ENCODE data around the gene COG5. TPM values are rescaled to one million over a fixed set of nuclear protein-coding genes. Genes with fewer than 3 reads are reported as not detected.

COG5 gene
- total RNA-seq, 6 experiments from 2014 or later = 13.9 to 21.3 (median 15.5) TPM

DNA sequence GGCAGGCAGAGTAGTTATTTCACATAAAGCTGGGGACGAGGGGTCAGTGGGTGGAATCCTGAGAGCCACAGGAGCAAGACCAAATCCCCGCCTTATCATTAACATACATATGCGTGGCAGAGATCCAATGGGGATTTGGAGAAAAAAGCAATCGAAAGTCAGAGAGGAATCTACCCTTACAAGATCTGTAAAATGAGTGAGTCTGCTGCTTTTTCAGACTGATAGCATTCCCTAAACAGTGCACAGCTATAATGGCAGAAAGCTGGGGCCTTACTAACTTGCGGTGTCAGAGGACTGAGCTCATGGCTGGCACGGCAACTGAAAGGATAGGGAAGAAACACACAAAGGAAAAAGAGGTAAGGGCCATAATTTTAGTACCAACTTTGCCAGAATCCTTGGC lies 68.8 kb downstream of the COG5 start:
- no peak overlapping the region for H3K27ac ChIP-seq
- H3K27me3 ChIP-seq = no peaks in the 10 kb centered on the region
- 92% methylated on average over 5 of the region's 6 CpGs for WGBS (ENCODE audit: insufficient coverage, low coverage, low lambda C conversion rate, missing lambda C conversion rate)
- no peak overlapping the region for H3K4me3 ChIP-seq
- TF ChIP-seq, protein P1, sequence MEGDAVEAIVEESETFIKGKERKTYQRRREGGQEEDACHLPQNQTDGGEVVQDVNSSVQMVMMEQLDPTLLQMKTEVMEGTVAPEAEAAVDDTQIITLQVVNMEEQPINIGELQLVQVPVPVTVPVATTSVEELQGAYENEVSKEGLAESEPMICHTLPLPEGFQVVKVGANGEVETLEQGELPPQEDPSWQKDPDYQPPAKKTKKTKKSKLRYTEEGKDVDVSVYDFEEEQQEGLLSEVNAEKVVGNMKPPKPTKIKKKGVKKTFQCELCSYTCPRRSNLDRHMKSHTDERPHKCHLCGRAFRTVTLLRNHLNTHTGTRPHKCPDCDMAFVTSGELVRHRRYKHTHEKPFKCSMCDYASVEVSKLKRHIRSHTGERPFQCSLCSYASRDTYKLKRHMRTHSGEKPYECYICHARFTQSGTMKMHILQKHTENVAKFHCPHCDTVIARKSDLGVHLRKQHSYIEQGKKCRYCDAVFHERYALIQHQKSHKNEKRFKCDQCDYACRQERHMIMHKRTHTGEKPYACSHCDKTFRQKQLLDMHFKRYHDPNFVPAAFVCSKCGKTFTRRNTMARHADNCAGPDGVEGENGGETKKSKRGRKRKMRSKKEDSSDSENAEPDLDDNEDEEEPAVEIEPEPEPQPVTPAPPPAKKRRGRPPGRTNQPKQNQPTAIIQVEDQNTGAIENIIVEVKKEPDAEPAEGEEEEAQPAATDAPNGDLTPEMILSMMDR (IDR thresholded peaks at IDR 0.05) = no peak
- TF ChIP-seq POLR2A (IDR thresholded peaks at IDR 0.05) = no peak
- intact Hi-C loops (cut with DNase I) = no loop called here
- DNase-seq (no peak), ATAC-seq (no peak)
- H3K4me1 ChIP-seq = no peaks in the 10 kb centered on the region
- H3K9me3 ChIP-seq = no peaks in the 10 kb centered on the region
- H3K36me3 ChIP-seq = no peaks in the 10 kb centered on the region

- intact Hi-C loops (cut with DNase I) = no loop called here
- ATAC-seq = no peak
Observed at GRCh38 chr7:107494315-107494751, 69.4 kb downstream of the COG5 start.

DNA sequence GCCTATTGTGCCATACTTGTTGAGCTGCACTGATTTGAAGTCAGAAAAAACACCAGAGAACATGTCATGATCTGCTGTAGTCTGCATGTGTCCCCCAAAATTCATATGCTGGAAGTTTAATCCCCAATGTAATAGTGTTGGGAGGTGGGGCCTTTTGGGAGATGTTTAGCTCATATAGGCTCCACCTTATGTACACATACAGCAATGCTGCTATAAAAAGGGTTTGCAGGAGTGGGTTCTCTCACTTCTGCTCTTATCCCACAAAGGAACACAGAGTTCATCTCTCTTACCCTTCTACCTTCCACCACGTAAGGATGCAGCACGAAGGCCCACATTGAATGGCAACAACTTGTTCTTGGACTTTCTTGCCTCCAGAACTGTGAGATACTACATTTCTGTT lies 70.8 kb downstream of the COG5 start:
- WGBS (ENCODE audit: insufficient coverage, low coverage, low lambda C conversion rate, missing lambda C conversion rate) = 100% methylated on average over 2 of the region's 2 CpGs
- H3K27ac ChIP-seq = no peak overlapping the region
- H3K36me3 ChIP-seq = no peaks in the 10 kb centered on the region
- H3K4me3 ChIP-seq = no peak overlapping the region
- H3K27me3 ChIP-seq = no peaks in the 10 kb centered on the region
- no peaks in the 10 kb centered on the region for H3K4me1 ChIP-seq
- intact Hi-C loops (cut with DNase I) = no loop called here
- ATAC-seq (no peak), DNase-seq (no peak)
- H3K9me3 ChIP-seq = no peaks in the 10 kb centered on the region
- no peak for TF ChIP-seq POLR2A (IDR thresholded peaks at IDR 0.05)
- TF ChIP-seq, protein P1 (IDR thresholded peaks at IDR 0.05) = no peak

More at GRCh38 chr7:107494315-107494751, 69.4 kb downstream of the COG5 start:
- no peaks in the 10 kb centered on the region for H3K27me3 ChIP-seq
- 93% methylated on average over 3 of the region's 3 CpGs for whole genome bisulfite sequencing (ENCODE audit: insufficient coverage, low coverage, low lambda C conversion rate, missing lambda C conversion rate)
- TF ChIP-seq POLR2A (IDR thresholded peaks at IDR 0.05) = no peak
- TF ChIP-seq, protein P1 (IDR thresholded peaks at IDR 0.05) = no peak
- no peaks in the 10 kb centered on the region for H3K4me1 ChIP-seq
- no peak overlapping the region for H3K4me3 ChIP-seq
- H3K9me3 ChIP-seq = no peaks in the 10 kb centered on the region
- no peak for DNase-seq
- no peak overlapping the region for H3K27ac ChIP-seq
- H3K36me3 ChIP-seq = no peaks in the 10 kb centered on the region

DNA sequence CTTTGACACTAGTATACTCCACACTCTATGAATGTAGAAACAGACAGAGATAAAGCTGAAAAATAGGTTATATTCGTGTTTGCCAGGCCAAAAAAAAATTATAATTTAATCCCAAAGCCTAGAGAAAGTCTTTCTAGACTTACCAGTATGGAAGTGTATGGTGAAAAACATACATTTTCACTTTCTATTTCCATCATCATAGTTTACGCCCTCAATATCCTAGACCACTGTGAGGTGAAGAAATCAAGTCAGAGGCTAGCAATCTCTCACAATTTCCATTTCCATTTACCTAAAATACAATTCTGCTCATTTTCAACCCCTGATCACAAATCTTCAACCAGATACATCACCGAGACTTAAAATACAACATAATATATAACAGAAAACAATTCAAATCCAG lies 77.7 kb downstream of the COG5 start:
- Histone ChIP-seq H3K27me3 (no peaks in the 10 kb centered on the region), H3K27ac (no peak overlapping the region), H3K4me1 (no peaks in the 10 kb centered on the region), H3K9me3 (no peaks in the 10 kb centered on the region), H3K36me3 (no peaks in the 10 kb centered on the region), H3K4me3 (no peak overlapping the region)
- intact Hi-C loops (cut with DNase I) = no loop called here
- no peak for DNase-seq
- ATAC-seq = no peak
- 81% methylated on average over 3 of the region's 3 CpGs for whole genome bisulfite sequencing (ENCODE audit: insufficient coverage, low coverage, low lambda C conversion rate, missing lambda C conversion rate)
- no peak for TF ChIP-seq POLR2A (IDR thresholded peaks at IDR 0.05)
- TF ChIP-seq, protein P1 (IDR thresholded peaks at IDR 0.05) = no peak

DNA sequence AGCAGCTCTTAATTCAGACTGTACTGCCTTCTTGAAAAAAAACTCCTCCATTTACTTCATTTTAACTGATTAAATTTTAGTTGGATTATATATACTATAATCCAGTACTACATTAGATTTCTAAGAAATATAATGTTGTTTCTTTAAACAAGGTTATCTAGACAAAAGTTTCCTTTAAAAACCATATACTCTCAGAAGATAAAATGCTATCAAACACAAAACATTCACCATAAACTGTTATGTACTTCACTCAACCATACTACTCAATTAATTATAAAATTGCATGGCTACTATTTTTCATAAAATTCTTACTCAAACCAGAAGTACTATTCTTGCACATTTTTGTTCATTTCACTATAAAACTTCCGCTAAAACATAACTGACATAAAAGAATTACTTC lies 81.1 kb downstream of the COG5 start:
- no peak overlapping the region for H3K4me3 ChIP-seq
- intact Hi-C loops (cut with DNase I) = no loop called here
- 88% methylated on average over 1 of the region's 1 CpG for WGBS (ENCODE audit: insufficient coverage, low coverage, low lambda C conversion rate, missing lambda C conversion rate)
- no peaks in the 10 kb centered on the region for H3K4me1 ChIP-seq
- no peak for TF ChIP-seq POLR2A (IDR thresholded peaks at IDR 0.05)
- TF ChIP-seq, protein P1 (IDR thresholded peaks at IDR 0.05) = no peak
- no peaks in the 10 kb centered on the region for H3K9me3 ChIP-seq
- H3K27ac ChIP-seq = no peak overlapping the region
- no peaks in the 10 kb centered on the region for H3K36me3 ChIP-seq
- no peak for ATAC-seq
- DNase-seq = no peak
- H3K27me3 ChIP-seq = no peaks in the 10 kb centered on the region

Data from right lobe of liver (tissue), 6 donors.